IPS-11a (cell line): Measurements from ENCODE around the gene TRAPPC12.
"Not testable (repeated sequence)": the region's sequence is repeated elsewhere in the genome, so short reads cannot be mapped to it uniquely, and the experiment has no call there.

Experiments
- H3K4me3 ChIP-seq: one replicate; pipeline ENCODE4 v1.5.1; 2013; ENCODE audit warnings: low read depth, low read length, control low read depth

The TRAPPC12 gene

DNA sequence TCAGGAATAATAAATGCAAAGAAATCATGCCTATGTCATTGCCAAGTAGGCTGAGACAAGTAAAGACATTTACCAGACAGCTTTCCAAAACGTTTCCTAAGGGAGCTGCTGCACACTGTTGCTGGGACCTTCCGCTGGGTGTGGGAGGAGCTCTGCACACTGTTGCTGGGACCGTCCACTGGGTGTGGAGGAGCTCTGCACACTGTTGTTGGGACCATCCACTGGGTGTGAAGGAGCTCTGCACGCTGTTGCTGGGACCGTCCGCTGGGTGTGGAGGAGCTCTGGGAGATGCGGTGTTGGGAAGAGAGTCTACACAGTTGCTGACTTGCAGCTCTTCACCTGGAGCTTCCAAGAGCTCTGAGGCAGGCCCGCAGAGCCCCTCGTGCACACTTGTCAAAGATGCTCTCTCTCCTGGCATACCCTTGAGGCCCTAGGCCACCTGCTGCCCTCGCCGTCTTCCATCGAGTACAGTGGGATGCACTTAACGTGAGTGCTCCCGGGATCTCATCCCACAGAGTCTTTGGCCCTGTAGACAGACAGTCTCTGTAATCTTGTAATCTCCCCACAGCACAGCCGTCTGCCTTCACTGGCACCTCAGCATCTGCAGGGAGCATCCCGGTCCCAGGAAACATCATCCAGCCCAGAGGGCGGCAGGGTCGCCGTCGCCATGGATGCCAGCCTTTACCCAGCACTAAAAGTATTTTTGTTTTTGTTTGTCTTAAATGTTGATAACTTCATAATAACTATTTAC, 51.4 kb downstream of the TRAPPC12 start:
- no peak overlapping the region for H3K4me3 ChIP-seq

DNA sequence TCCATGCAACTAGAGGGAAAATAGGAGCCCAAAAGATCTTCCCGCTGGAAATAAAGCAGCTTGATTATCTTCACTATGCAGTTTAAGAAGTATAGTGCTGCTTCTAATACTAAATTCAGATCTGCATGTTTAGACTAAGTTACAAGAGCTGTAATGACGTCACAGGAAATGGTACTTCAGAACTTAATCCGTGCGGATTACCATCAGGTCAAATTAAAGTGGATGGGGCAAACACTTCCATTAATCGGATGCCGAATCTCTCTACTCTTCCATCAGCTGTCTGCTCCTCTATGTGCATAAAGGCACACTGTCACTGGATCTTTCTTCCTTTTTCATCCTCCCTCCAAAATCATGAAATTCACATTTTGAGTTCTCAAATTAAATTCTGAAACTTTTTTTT, 52.6 kb downstream of the TRAPPC12 start:
- H3K4me3 ChIP-seq = no peak overlapping the region

DNA sequence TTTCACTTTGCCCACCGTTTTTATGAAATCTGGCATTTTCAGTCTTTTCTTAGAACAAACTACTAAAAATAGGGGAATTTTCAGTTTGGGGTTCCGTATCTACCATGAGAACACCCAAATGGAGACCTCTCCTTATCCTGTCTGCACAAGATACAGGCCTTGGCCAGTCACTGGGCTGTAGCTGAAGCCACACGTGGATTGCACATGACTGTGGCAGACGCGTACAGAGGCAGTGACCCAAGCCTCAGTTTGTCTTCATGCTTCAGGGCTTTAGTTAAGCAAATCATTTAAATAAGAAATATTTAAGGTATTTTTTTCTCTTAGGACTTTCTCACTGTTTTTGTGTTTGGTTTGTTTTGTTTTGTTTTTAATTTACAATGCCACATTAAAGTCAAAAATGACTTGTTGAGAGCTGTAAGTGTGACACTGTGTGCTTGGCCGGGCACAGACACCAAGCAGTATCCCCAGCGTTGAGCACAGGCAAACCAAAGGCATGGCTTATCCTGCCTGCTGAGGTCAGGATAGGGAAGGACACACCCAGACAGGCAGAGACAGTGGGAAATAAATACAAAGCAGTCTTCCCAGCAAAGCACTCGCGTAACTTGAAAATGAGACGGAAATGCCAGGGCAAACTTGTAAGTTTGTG, 53.3 kb downstream of the TRAPPC12 start:
- H3K4me3 ChIP-seq = no peak overlapping the region

DNA sequence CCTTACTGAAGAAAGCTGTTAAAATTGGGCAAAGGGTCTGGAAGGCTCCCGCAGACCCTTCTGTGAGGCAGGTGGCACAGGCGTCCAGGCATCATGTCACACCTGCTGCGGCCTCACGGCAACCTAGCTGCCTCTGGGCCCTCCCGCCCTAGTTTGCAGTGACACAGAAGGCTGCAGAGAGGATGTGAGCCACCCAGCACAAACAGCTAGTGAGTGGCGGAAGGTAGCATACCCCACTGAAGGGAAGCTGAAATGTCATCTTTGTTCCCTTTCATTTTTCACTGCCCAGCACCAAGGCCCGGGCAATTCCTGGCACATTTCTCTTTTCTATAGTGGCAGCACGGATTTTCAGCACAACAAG, 53.8 kb downstream of the TRAPPC12 start:
- no peak overlapping the region for H3K4me3 ChIP-seq

DNA sequence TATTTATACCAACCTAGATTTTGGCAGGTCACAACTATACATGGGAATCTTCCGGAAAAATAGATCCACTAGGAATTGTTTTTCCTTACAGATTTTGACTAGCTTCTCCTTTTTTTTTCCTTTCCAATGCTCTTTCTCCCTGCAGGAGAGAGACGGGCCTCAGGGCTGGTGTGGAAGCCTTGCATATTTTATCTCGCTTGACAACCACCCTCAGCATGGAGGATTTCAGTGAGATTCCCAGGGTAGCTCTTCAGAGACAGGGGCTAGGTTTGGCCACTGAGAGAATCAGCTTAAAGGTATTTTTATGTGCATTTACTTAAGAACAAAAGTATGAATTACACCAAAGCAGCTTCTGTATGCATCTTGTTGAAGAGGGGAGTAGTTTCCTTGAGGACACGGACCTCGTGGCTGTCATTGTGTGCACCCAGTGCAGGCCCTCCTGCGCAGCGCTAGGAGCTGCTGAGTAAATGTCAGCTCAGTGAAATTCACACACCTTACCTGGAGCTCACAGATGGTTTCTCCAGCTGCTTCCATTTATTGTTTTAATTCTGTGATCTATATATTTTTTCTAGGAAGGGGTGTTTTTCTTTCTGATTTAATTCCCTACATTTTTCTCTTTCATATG, 54.4 kb downstream of the TRAPPC12 start:
- no peak overlapping the region for H3K4me3 ChIP-seq

DNA sequence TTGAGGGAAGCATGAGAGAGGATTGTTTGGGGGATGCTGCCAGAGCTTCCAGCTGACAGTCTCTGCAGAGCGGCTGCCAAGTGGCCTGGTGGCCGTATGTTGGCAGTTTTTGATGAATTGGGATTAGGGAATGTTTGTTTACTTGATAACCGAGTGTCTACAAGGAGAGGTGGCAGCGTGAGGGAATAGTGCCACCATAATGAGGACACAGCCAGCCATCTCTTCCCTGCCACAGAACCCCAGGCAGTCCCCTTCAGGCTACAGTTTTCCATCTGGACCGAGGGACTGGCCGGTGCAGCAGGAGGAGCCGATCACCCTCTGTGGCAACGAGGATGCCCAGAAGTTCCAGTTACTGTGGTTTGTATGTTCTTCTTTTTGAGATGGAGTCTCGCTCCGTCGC, 55.2 kb downstream of the TRAPPC12 start:
- H3K4me3 ChIP-seq = no peak overlapping the region

DNA sequence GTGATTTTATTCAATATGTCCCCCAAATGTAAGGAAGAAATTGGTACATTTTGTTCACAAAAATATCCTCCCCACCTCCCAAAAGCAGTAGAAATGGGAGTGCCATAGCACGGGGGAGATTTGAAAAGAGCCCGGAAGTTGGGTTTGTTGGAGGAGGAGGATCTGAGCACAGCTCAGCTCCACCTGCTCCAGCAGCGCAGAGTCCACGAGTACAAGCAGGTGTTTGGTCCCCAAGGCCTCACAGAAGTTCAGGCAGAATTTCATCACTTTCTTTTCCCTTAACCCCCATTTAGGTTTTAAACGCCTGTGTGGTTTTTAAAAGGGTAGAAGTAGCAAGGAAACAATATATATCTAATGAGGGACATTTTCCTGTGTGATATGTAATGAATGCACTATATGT, 56.0 kb downstream of the TRAPPC12 start:
- H3K4me3 ChIP-seq = no peak overlapping the region

DNA sequence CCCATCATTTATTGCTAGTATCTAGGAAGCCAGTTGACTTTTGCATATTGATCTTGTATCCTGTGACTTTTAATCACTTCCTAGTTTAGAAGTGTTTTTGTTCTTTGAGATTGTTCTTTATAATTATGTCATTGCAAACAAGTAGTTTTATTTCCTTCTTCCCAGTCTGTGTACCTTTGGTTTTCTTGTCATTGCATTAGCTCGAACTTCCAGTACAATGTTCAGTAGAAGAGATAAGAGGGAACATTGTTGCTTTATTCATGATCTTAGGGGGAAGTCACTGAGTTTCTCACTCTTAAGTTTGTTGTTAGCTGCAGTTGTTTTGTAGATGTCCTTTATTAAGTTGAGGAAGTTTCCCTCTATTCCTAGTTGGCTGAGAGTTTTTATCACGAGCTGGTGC, 61.0 kb downstream of the TRAPPC12 start:
- H3K4me3 ChIP-seq = no peak overlapping the region

DNA sequence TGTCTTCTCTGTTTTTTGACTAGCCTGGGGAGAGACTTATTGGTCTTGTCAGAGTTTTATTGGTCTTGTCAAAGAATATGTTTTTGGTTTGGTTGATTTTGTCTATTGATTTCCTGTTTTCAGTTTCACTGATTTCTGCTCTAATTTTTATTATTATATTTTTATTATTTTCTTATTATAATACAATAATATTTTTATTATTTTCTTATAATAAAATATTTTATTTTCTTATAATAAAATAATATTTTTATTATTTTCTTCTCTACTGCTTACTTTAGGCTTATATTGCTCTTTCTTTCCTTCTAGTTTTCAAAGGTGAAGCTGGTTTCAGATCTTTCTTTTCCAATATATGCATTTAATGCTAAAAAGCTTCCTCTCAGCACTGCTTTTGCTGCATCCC, 62.0 kb downstream of the TRAPPC12 start:
- H3K4me3 ChIP-seq = no peak overlapping the region

DNA sequence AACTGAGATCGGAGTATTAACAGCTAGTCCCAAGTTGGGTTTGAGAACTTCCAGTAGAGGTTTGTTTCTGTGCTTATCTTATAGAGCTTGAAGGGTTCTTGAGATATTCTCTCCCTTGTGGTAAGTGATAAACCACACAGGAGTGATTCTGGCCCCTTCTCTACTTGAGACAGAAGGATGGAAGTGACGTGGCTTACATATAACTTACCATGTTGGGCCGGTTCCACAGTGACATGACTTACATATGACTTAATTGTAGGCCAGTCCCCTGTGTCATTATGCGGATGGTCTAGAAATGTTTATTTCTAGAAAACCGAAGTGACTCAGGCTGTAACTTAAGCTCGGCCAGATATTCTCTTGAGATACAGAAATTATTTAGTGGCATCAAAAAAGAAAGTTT, 62.7 kb downstream of the TRAPPC12 start:
- H3K4me3 ChIP-seq = no peak overlapping the region

DNA sequence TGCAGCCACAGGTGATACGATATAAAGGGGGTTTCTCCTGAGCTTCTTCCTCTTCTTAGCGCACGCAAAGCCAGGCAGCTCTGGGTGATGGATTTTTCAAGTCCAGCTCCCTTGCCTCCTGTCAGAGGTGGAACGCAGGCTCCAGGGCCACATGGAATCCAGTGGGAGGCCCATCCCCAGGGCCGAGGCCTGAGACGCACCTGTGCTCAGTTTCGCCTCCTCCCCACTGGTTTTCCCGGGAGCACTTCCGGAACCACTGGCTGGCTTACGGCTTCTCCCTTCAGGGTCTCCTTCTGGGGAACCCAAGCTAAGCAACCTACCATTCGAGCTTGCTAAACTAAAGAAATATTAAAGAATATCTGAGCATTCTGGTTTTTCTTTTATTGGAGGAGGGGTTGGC, 63.6 kb downstream of the TRAPPC12 start:
- H3K4me3 ChIP-seq = no peak overlapping the region

DNA sequence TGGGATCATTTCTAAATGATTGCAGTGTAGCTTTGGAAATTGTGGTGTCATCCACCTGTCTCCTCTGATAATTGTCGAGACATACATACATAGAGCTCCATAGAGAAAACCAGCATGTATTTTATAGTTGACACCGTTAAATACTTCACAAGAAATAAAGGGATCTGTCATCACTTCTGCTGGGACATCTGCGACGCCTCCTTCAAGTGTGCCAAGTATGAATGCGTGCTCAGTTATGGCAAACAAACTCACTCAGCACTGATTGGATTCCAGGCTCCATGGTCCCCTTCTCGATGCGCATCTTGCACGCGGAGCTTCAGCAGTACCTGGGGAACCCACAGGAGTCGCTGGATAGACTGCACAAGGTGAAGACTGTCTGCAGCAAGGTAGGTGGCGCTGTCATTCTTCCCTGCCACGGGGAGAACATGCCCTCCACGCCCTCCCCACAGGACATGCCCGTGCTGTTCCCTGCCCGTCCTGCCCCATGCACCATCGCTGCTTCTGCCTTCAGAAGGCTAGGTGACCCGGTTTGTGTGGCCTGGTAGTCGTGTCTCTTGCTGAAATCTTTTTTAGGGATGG, 64.1 kb downstream of the TRAPPC12 start:
- no peak overlapping the region for H3K4me3 ChIP-seq

DNA sequence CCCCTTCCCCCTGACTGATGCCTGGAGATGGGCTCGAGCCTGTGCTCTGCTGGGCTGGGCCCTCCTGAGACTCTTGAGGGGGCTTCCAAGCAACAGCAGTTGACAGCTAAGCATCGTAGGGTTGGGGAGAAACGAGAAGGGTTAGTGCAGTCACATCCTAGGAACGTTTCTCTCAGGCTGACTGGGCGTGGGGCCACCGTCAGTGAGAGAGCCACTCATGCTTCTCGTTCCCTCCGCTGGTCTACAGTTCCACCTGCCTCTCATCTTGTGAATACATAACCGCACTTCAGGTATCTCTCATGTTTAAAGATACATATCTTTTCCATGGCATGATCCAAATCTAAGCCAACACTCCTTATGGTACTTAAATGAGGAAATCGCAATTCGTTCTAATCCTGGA, 66.4 kb downstream of the TRAPPC12 start:
- no peak overlapping the region for H3K4me3 ChIP-seq

DNA sequence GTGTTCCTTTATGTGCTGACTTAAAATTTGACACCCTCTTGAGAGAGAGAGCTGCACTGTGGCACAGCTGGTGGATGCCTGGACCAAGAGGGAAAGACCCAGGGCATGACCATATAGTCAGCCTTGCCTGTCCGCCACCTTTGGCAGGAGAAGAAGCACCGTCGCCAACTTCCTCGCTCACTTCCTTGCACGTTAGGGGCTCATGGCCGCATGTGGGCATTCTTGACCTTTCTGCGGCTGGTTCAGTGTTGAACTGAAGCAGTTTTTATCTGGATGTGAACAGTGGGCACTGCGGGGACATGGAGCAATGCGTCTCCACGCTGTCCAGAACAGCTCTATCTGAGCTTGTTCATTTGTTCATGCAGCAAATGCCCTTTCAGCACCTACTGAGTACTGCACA, 66.9 kb downstream of the TRAPPC12 start:
- H3K4me3 ChIP-seq = no peak overlapping the region

DNA sequence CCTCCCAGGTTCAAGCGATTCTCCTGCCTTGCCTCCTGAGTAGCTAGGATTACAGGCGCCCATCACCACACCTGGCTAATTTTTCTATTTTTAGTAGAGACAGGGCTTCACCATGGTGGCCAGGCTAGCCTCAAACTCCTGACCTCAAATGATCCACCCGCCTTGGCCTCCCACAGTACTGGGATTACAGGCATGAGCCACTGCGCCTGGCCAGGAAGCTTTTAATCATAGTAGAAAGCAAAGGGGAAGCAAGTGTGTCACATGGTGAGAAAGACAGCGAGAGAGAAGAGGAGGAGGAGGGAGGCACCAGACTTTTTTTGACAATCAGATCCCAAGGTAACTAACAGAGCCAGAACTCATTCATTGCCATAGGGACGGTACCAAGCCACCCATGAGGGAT, 67.7 kb downstream of the TRAPPC12 start:
- H3K4me3 ChIP-seq = not testable (repeated sequence)

DNA sequence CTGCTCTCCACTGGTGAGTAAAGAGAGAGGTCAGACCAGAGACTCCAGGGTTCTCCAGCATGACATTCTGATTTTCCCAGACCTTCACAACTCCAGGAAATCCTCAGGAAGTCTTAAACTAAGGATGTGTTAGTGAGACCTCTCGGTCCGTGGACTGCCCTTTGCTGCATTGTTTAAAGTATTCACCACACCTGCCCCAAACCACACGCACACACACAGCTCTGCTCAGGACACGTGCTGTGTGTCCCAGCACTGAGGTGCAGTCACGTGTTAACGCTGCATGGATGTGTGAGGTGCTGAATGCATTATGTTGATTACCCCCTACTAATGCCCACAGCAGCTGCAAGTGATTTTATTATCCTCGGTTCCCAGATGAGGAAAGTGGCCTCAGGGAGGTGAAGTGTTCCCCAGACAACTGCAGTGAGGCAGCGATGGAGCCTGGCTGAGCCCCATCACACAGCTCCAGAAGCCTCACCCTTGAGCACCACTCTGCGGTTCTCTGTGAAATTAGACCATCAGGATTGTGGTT, 68.4 kb downstream of the TRAPPC12 start:
- H3K4me3 ChIP-seq = no peak overlapping the region

DNA sequence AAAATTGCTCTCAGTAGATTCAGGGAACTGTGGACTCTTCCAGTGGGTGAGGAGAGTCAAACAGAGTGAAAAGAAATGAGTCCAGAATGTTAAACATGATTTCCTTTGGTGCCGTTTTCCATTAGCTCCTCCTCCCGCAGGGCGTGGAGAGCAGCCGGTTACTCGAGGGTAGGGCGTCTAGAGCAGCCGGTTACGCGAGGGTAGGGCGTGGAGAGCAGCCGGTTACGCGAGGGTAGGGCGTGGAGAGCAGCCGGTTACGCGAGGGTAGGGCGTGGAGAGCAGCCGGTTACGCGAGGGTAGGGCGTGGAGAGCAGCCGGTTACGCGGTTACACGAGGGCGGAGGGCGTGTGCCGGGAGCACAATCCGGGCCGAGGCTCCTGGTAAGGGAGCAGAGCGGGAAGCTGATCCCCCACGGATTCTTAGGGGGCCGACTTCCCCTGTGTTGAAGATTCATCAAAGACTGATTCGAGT, 69.0 kb downstream of the TRAPPC12 start:
- H3K4me3 ChIP-seq = not testable (repeated sequence)

DNA sequence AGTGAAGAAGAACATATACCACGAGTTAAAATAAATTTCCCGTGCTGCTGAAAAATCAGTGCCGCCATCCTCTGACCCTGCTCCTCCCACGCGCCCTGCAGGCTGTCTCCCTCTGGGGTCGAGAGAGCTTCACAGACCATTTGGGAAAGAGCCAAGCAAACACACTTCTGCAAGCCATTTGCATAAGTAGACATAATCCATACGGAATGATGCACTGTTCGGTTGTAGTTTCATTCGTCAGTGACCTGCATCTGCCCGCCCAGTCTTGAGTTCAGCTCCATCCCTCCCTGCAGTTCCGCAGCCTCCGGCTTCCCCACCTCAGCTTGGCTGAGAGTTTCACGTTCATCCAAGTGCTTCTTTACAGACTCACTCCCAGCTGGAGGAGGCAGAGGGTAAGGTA, 69.6 kb downstream of the TRAPPC12 start:
- no peak overlapping the region for H3K4me3 ChIP-seq

DNA sequence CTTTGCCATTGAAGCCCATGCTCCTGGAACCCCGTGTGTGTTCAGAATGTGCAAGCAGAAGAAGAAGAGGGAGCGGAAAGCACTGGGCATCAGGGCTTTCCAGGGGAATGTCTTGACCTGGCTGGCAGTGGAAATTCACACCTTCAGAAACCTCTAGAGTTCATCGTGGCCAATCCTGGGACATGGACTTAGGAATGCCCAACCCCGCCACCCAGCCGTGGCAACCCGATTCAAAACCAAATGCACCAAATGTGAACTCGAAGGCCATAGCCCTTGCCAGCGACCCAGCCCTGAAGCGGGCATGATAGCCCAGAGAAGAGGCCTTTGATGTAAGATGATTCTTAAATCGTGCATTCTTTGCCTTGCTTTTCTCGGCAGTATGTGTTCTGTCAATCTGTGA, 70.4 kb downstream of the TRAPPC12 start:
- H3K4me3 ChIP-seq = no peak overlapping the region

DNA sequence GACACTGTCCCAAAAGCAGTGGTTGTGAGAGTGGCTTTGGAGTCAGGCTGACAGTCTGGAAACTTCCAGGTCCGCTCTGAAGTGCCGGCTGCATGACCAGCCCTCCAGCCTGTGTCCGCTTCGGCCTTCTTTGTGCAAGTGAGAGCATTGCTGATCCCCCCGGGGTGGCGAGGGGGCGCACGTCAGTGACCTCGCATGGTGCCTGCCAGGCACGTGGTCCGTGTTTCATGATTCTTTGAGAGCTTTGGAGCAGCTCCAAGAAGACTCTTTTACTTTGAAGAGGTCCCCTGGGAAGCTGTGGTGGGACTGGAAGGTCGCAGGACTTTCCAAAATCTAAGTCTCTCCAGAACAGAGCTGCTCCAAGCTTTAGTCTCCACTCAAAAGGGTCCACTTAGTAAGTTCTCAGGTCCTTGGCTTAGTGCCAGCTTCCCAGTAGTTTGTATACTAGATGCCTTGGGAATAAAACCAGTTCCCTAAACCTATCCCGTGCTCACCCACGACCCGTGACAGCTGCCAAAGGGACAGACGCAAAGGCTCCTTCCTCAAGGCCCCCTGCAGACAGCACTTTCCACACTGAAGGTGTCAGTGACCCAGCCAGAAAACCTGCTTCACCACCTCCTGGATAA, 71.0 kb downstream of the TRAPPC12 start:
- no peak overlapping the region for H3K4me3 ChIP-seq

DNA sequence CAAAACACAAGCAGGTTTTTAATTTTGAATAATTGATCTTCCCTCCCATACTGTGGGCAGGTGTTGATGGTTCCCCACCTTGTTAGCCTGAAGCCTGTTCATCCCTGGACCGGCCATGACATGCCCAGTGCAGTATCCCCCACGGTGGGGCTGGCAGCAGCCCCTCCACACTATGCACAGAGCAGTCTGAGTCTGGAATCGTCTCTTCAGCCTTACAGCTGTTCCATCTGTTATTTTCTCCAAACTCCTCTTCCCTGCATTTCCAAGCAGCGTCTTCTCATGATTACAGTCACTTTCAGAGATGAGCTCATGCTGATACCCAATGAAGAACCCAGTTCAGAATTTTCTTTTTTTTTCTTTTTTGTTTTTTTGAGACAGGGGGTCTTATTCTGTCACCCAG, 71.7 kb downstream of the TRAPPC12 start:
- H3K4me3 ChIP-seq = no peak overlapping the region
